Osteoblast (primary cell): Measurements from ENCODE around the gene CST7. TPM values are rescaled to one million over a fixed set of nuclear protein-coding genes. Genes with fewer than 3 reads are reported as not detected.

Experiments
- DNase-seq: peaks from one replicate; pipeline ENCODE4 v3.0.0; 2011; ENCODE audit warnings: low spot score, mixed read lengths; ENCODE audit not compliant: insufficient read length; ENCODE audit errors: missing footprints
- H2AFZ ChIP-seq: 2 replicates; pipeline ENCODE4 v1.6.0; 2011; ENCODE audit warnings: mild to moderate bottlenecking, low read length
- H3K27ac ChIP-seq: 2 replicates; pipeline ENCODE4 v1.5.1; 2011; ENCODE audit warnings: mild to moderate bottlenecking, low read depth, low read length, moderate library complexity
- H3K27me3 ChIP-seq: 2 replicates; pipeline ENCODE4 v1.6.0; 2012; ENCODE audit warnings: mild to moderate bottlenecking, control low read depth, inconsistent platforms, low read length, moderate library complexity; ENCODE audit not compliant: insufficient read depth
- H3K36me3 ChIP-seq: 2 replicates; pipeline ENCODE4 v1.5.1; 2011; ENCODE audit warnings: mild to moderate bottlenecking, low read length, control low read depth, moderate library complexity; ENCODE audit not compliant: insufficient read depth
- H3K4me1 ChIP-seq: 2 replicates; pipeline ENCODE4 v1.5.1; 2011; ENCODE audit warnings: mild to moderate bottlenecking, low read length, control low read depth, moderate library complexity; ENCODE audit not compliant: insufficient read depth
- H3K4me2 ChIP-seq: 2 replicates; pipeline ENCODE4 v1.6.0; 2011; ENCODE audit warnings: mild to moderate bottlenecking, low read length; ENCODE audit not compliant: insufficient read depth
- H3K4me3 ChIP-seq: fragments of 200-600 bp; sonication (generic); 3 replicates; pipeline ENCODE4 v1.5.1; 2012; ENCODE audit warnings: mild to moderate bottlenecking, low read length, inconsistent platforms; ENCODE audit not compliant: insufficient read depth
- H3K79me2 ChIP-seq: 2 replicates; pipeline ENCODE4 v1.6.0; 2012; ENCODE audit warnings: mild to moderate bottlenecking, low read length, control low read depth, inconsistent platforms; ENCODE audit not compliant: insufficient read depth
- H3K9me3 ChIP-seq: 2 replicates; pipeline ENCODE4 v1.5.1; 2011; ENCODE audit warnings: low read depth, low read length, control low read depth
- H4K20me1 ChIP-seq: 2 replicates; pipeline ENCODE4 v1.6.0; 2012; ENCODE audit warnings: mild to moderate bottlenecking, low read length, control low read depth; ENCODE audit not compliant: insufficient read depth
- CTCF ChIP-seq: IDR thresholded peaks from 2 replicates; pipeline ENCODE4 v1.5.1; 2011; ENCODE audit warnings: mild to moderate bottlenecking, low read depth, low read length, moderate library complexity; ENCODE audit errors: extremely low read depth
- total RNA-seq: library from RNA; depleted of rRNA; stranded (reverse); fragments of >200 nt; gene quantifications from 2 replicates; pipeline ENCODE4 v1.2.3, GENCODE V29; 2012

The CST7 gene
- total RNA-seq, 1 donor, result not detected

- Histone ChIP-seq H3K27ac (no peak overlapping the region), H3K9me3 (no peaks in the 10 kb centered on the region), H3K27me3 (no peaks in the 10 kb centered on the region), H2AFZ (no peak overlapping the region), H3K4me2 (no peak overlapping the region), H4K20me1 (no peaks in the 10 kb centered on the region), H3K4me3 (no peak overlapping the region), H3K79me2 (no peaks in the 10 kb centered on the region), H3K36me3 (no peaks in the 10 kb centered on the region), H3K4me1 (no peaks in the 10 kb centered on the region)
- DNase-seq, result no peak
- TF ChIP-seq CTCF, result no peak
Measured at GRCh38 chr20:24950128-24950835, 1.2 kb downstream of the CST7 start.

- Histone ChIP-seq H3K36me3 (no peaks in the 10 kb centered on the region), H3K4me2 (no peak overlapping the region), H3K79me2 (no peaks in the 10 kb centered on the region), H3K9me3 (no peaks in the 10 kb centered on the region), H3K4me3 (no peak overlapping the region), H3K27me3 (no peaks in the 10 kb centered on the region), H3K27ac (no peak overlapping the region), H3K4me1 (no peaks in the 10 kb centered on the region), H2AFZ (no peak overlapping the region), H4K20me1 (no peaks in the 10 kb centered on the region)
- no peak for DNase-seq
- TF ChIP-seq CTCF, result no peak
Measured at GRCh38 chr20:24950836-24951525, 1.9 kb downstream of the CST7 start.

DNA sequence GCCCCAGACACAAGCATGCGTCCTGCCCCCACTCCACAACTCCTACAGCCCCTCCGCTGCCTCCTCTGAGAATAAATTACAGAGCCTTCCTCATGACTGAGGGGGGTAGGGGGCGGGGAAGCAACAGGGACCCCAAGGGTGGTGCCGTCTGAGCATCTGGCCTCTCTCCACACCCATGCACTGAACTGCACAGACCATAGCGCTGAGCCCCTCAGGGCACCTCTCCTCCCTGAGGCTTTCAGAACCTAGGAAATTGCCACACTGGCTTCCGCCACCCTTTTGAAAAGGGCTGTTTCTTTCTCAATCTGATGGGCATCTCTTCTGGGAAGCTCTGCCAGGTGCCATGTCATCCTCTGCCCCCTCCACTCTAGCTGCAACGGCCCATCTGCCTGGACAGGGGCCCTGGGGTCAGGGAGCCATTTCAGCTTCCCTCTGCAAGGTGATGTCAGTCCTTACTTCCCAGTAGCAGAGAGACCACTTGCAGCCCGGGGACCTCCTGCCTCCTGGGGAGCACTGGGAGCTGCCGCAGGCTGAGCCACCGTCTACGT is 2.5 kb downstream of the CST7 start:
- no peaks in the 10 kb centered on the region for H3K79me2 ChIP-seq
- TF ChIP-seq CTCF, result no peak
- H3K4me1 ChIP-seq, result no peaks in the 10 kb centered on the region
- H3K9me3 ChIP-seq, result no peaks in the 10 kb centered on the region
- H3K4me3 ChIP-seq, result no peak overlapping the region
- H3K27ac ChIP-seq, result no peak overlapping the region
- H2AFZ ChIP-seq, result no peak overlapping the region
- no peaks in the 10 kb centered on the region for H3K36me3 ChIP-seq
- no peak overlapping the region for H3K4me2 ChIP-seq
- no peaks in the 10 kb centered on the region for H4K20me1 ChIP-seq
- no peaks in the 10 kb centered on the region for H3K27me3 ChIP-seq
- DNase-seq, result no peak
